Measurements from ENCODE around the gene CYP39A1.

CYP39A1 gene

DNA sequence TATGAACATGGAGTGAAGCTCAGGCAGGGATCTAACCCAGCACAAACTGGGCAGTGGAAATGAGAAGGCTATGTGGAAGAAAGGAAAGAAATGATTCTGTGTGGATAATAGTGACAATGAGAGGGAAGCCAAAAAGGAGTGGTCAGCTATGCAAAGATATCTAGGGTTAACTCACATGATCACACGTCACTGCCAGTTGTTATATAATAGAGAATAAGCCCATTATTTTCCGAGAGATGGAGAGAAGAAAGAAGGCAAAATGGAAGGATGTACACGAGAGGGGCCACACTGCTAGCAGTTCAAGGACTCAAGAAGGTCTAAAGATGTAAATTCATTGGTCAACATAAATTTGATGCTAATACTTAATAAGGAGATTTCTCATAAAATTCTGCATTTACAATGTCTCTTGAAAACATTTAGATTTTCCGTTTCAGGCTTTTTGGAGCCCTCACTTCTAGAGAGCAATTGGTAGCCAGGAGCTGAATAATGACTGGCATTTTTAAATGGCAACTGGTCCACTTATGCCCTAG lies 142.6 kb downstream of the CYP39A1 start:
- FAIRE-seq: no peak

DNA sequence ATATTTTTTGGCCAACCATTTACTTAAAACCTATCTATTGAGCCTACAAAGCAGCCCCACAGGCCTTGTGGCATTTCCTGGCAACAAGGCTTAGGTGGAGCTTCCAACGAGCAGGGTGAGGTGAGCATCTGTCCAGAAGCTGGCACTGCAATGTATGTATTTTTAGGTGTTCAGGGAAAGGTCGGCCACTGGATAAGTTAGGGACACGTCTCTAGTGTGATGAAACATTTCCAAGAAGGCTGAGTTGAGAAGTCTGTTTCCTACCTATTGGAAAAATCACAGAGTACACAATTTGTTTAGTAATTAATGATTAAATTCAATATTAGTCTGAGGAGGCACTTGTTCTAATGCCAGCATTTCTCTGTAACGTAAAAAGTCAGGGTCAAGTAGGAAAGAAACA lies 143.6 kb downstream of the CYP39A1 start:
- no peak for FAIRE-seq

DNA sequence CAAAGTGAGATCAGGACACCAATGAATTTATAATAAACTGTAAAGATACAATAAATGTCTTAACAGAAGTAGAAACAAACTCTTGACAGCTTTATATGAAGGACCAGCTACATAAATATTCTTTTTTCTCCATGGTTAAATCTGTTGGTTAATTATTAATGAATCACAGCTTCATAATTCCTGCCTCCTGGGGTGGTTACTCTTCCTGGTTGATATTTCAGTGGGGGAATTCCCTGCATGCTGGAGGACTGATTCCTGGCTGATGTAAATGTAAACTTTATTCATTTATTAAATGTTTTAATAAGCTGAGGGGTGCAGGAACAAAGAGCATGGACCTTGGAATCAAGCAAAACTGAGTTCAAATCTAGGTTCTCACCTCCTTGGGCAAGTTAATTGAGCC lies 145.2 kb downstream of the CYP39A1 start:
- no peak for FAIRE-seq

DNA sequence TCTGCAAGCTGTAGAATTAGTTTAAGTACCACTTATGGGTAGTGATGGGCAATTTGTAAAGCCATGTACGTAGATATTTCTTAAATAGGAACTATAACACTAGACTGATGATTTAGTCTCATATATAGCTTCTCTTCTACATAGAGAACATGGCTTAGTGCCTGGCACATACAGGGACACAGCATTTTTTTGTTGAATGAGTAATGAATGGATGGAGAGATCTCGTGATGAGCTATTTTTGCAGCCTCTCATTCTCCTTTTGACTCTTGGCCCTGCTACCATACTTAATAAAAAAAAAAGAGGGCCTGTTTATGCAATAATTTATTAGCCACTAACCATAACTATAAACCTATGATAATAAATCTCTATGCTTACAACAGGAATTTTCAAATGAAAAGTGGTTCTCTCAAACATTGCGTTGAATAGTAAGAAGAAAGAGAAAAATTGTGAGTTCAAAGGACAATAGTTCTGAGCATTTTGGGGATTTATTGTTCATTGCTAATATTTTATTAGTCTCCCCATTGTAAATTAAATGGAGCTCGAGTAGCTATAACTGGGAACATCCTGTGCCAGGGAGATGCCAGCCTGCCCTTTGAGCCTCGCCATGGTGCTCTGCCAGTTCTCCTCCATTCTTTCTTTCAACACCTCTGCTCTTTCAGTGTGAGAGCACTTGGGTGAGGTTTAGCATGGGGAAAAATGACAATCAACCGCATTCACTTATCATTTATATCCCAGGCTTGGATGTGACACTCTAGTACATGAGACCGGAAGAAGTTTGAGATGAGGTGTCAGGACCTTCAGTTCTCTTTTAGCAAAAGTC lies 146.7 kb downstream of the CYP39A1 start:
- no peak for FAIRE-seq

DNA sequence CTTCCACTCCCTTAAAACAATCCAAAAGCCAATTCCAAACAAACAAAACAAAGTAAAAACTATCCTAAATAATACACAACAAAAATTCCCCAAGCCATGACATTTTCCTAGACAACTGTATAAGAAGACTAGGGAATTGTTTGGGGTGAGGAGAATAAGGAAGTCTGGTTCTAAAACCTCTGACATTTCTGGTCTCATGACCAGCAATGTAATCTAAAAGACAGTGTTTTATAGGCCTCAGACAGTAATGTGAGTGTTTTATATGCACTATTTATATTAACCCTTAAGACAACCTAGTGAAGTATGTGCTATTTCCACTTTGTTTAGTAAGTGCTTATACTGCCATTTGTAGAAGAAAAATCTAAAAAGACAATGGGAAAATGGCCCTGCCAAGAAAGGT lies 148.4 kb downstream of the CYP39A1 start:
- FAIRE-seq: no peak

DNA sequence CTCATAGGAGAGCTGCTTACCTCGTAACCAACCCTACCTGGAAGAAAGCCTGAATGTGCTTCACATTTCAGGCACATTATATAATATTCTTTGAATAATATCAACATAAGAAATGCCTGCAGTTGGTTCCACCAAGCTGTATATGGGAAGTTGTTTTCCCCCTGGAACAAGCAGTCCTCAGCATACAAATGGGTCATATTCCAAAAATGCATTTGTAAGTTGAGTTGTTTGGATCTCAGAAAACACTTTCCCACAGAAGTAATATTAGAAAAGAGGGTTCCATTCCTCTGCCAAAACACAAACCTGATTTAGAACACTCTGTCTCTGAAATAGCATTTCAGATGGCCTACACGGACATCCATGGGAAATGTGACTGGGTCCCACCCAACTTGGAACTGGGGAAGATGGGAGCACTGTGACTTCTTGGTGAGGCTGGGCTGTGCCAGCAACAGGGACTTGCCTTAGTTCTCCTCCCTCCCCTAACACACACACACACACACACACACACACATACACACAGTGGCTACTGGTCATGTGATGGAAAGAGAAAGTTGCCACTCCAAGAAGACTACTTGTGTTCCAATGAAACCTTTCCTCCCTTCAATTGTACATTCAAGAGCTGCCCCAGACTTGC lies 150.0 kb downstream of the CYP39A1 start:
- no peak for FAIRE-seq

DNA sequence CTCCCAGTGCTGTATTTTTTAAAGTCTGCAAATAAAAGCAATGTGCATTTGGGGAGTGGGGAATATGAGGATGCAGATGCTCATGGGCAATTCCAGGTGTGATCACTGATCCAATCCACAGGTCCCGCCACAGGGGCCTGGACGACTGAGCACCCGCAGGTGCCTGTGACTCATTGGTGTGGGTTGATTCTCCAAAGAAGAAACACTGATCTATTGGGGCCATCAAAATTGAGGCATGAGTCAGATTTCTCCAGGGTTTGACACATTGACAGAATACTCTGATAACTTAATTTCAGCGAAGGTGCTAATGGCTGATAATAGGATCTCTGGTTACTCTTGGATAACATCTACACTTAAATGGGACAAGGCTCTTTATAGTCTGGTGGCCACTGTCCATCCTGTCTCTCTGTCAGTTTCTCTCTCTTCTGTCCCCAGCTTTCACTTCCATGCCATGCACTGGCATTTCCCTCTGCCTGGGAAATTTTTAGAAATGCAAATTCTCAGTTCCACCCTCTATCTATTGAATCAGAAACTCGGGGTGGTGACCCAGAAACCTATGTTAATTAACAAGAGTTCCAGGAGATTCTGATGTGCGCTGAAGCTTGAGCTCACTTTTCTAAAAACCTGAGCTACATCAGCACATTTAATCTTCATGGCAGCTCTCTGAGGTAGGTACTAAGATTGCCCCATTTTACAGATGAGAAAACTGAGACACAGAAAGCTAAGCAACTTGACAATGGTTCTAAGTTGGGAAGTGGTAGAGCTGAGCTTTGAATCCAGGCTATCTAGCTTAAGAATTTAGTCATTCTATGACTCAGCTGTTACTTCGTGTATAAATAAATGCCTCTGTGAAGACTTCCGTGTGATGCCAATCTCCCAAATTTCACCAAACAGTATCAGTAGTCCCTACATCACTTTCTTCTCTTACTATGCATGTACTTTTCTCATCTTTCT lies 151.2 kb downstream of the CYP39A1 start:
- FAIRE-seq: no peak

DNA sequence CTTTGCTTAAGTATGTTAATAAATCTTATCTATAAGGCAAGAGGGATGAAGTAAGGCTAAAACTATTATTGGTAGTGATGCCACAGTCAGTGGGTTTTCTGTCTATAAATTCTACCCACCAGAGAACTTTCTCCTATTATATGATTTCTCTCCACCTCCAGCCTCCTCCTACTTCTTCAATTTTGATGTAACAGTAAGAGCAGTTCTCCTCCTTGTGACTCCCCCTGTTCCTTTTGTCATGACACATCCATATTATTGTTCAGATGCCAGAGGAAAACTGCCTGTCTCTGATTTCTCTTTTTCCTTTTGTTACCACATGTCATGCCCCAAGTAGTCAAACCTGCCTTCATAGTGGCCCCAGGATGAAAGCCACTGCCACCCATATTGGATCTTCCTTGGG lies 152.2 kb downstream of the CYP39A1 start:
- no peak for FAIRE-seq
